ENCODE data around the gene YTHDC2.

The YTHDC2 gene

DNA sequence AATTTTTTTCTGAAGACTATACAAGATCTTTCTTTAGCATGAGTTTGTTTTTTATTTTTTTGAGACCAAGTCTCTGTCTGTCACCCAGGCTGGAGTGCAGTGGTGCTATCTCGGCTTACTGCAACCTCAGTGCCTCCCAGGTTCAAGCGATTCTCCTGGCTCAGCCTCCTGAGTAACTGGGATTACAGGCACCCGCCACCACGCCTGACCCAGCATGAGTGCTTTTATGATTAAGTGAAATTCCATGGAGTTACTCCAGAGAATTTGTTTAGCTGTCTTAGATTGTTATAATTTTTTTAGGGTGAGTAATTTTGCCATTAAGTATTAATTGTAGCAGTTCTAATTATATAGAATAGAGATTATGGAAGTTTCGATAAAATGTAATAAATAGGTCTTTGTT is 14.3 kb downstream of the YTHDC2 start:
- TF ChIP-seq, protein P1, sequence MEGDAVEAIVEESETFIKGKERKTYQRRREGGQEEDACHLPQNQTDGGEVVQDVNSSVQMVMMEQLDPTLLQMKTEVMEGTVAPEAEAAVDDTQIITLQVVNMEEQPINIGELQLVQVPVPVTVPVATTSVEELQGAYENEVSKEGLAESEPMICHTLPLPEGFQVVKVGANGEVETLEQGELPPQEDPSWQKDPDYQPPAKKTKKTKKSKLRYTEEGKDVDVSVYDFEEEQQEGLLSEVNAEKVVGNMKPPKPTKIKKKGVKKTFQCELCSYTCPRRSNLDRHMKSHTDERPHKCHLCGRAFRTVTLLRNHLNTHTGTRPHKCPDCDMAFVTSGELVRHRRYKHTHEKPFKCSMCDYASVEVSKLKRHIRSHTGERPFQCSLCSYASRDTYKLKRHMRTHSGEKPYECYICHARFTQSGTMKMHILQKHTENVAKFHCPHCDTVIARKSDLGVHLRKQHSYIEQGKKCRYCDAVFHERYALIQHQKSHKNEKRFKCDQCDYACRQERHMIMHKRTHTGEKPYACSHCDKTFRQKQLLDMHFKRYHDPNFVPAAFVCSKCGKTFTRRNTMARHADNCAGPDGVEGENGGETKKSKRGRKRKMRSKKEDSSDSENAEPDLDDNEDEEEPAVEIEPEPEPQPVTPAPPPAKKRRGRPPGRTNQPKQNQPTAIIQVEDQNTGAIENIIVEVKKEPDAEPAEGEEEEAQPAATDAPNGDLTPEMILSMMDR (IDR thresholded peaks at IDR 0.05; ENCODE audit: extremely low read depth, missing control alignments) = no peak
- DNase-seq (ENCODE audit: low spot score) = no peak

DNA sequence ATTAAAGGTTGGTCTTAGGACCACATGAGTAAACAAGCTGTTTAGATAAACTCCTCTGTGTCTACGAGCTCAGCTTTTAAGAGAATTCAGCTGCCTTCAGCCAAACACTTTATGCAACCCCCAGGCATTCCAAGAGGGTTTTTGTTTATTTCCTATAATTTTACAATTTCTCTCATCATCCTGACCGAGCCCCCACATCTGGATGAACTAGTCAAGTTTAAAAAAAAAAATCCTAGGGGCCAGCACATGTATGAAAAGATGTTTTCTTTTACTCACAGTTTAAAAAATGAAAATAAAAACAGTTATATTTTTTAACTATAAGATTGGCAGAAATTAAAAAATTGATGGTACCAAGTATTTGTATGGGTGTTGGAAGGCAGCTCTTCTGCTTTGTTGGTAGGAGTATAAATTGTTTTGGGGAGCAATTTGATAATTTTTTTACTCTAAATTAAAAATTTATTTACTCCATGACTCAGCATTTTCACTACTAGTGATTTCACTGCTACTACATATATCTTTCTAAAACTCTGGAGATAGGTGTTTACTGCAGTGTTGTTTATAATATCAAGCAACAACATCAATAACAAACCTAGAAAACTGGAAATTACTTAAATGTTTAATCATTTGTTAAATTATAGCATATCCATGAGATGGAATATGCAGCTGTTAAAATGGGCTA is 18.1 kb downstream of the YTHDC2 start:
- no peak for DNase-seq (ENCODE audit: low spot score)
- TF ChIP-seq, protein P1 (IDR thresholded peaks at IDR 0.05; ENCODE audit: extremely low read depth, missing control alignments) = no peak

GRCh38 chr5:113538313-113538712 is 24.8 kb downstream of the YTHDC2 start:
- TF ChIP-seq, protein P1 (IDR thresholded peaks at IDR 0.05; ENCODE audit: extremely low read depth, missing control alignments) = no peak
- DNase-seq (ENCODE audit: low spot score) = no peak

DNA sequence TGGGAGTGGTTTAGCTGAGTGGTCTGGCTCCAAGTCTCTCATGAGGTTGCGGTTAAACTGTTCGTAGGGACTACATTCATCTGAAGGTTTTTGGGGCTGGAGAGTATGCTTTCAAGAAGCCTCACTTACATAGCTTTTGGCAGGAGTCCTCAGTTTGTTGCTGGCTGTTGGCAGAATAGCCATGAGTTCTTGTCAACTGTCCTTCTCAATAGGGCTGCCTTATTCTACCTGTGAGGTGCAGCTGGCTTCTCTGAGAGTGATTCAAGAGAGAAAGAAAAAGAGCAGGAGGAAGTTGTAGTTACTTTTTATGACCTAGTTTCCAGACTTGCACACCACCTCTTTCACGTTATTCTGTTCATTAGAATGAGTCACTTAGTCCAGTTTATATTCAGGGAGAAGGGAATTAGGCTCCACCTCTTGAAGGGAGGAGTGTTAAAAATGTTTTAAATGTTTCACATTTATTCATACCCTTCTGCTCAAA is 33.2 kb downstream of the YTHDC2 start:
- TF ChIP-seq, protein P1 (IDR thresholded peaks at IDR 0.05; ENCODE audit: extremely low read depth, missing control alignments) = no peak
- no peak for DNase-seq (ENCODE audit: low spot score)

DNA sequence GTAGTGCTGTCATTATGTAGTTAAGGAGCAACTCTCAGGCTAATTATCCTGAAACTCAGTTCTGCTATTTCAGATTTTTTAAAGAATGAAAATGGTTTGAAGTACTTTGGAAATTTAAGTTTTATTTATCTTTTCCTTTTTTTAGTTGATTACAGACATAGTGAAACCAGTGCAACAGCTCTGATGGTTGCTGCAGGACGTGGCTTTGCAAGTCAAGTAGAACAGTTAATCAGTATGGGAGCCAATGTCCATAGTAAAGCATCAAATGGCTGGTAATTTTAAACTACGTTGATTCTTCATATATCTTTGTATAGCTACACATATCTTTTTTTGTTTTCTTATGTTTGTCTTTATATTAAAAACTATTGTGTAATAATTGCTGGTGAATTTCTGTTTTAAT is 34.9 kb downstream of the YTHDC2 start:
- no peak for DNase-seq (ENCODE audit: low spot score)
- TF ChIP-seq, protein P1 (IDR thresholded peaks at IDR 0.05; ENCODE audit: extremely low read depth, missing control alignments) = no peak

DNA sequence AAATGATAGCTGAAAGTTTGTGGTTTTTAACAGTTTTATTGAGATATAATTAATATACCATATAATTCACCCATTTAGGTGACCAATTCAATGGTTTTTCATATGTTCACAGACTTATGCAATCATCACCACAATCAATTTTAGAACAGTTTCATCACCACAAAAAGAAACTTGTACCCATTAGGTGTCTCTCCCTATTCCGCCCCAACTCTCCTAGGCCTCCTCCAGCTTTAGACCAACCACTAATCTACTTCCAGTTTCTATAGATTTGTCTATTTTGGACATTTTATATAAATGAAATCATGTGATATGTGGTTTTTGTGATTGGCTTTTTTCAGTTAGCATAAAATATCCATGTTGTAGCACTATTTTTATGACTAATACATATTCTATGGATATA is 38.6 kb downstream of the YTHDC2 start:
- TF ChIP-seq, protein P1 (IDR thresholded peaks at IDR 0.05; ENCODE audit: extremely low read depth, missing control alignments) = no peak
- no peak for DNase-seq (ENCODE audit: low spot score)

DNA sequence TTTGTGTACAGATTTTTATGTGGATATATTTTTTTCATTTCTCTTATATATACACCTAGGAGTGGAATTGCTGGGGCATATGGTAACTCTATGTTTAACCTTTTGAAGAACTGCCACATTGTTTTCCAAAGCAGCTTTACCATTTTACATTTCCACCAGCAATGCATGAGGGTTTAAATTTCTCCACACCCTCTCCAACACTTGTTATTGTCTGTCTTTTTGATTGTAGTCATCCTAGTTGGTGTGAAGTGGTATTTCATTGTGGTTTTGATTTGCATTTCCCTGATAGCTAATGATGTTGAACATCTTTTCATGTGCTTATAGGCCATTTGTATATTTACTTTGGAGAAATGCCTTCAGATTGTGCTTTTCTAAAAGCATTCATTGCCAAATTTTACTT is 39.1 kb downstream of the YTHDC2 start:
- DNase-seq (ENCODE audit: low spot score) = no peak
- TF ChIP-seq, protein P1 (IDR thresholded peaks at IDR 0.05; ENCODE audit: extremely low read depth, missing control alignments) = no peak

Measured in GM20000 (cell line).